HG03103 (cell line): ENCODE measurements around the gene IFT20.
"Not testable (repeated sequence)": the region's sequence is repeated elsewhere in the genome, so short reads cannot be mapped to it uniquely, and the experiment has no call there.

Source experiments
- ATAC-seq: cut with Tn5 transposase; IDR thresholded peaks from one replicate; pipeline ENCODE4 v1.9.1; 2021; ENCODE audit warnings: low read depth; ENCODE audit not compliant: unreplicated experiment

Gene IFT20

GRCh38 chr17:28317099-28317965 is 17.9 kb downstream of the IFT20 start:
- no peak for ATAC-seq

GRCh38 chr17:28315846-28316705 is 19.2 kb downstream of the IFT20 start:
- ATAC-seq, result no peak

GRCh38 chr17:28313841-28314240 is 21.4 kb downstream of the IFT20 start:
- no peak for ATAC-seq

- no peak for ATAC-seq
Observed at GRCh38 chr17:28306954-28307401, 28.3 kb downstream of the IFT20 start.

GRCh38 chr17:28298449-28298848 is 36.8 kb downstream of the IFT20 start:
- ATAC-seq, result no peak

- no peak for ATAC-seq
Observed at GRCh38 chr17:28295677-28296578, 39.3 kb downstream of the IFT20 start.

- no peak for ATAC-seq
Observed at GRCh38 chr17:28293994-28294393, 41.3 kb downstream of the IFT20 start.

- not testable (repeated sequence) for ATAC-seq
Observed at GRCh38 chr17:28292878-28293277, 42.4 kb downstream of the IFT20 start.

- ATAC-seq, result no peak
Observed at GRCh38 chr17:28291780-28292330, 43.4 kb downstream of the IFT20 start.

- ATAC-seq, result no peak
Observed at GRCh38 chr17:28290703-28291102, 44.6 kb downstream of the IFT20 start.

- ATAC-seq, result no peak
Observed at GRCh38 chr17:28285965-28286364, 49.3 kb downstream of the IFT20 start.

GRCh38 chr17:28282596-28282995 is 52.7 kb downstream of the IFT20 start:
- no peak for ATAC-seq

GRCh38 chr17:28280826-28281225 is 54.4 kb downstream of the IFT20 start:
- ATAC-seq, result no peak

- no peak for ATAC-seq
Observed at GRCh38 chr17:28279411-28279810, 55.9 kb downstream of the IFT20 start.
